Measurements from ENCODE around the gene SYS1.

The SYS1 gene

GRCh38 chr20:45362804-45363610 is at the start of gene SYS1:
SYS1 (plus strand) TSS chr20:45363156; CDS start chr20:45363532, 376 bp downstream.
- peak; percentile 99 for DNase-seq

GRCh38 chr20:45313943-45314342 is 49.0 kb upstream of the SYS1 start:
- DNase-seq = no peak

GRCh38 chr20:45315672-45316071 is 47.3 kb upstream of the SYS1 start:
- no peak for DNase-seq

- no peak for DNase-seq
These were observed 46.5 kb upstream of the SYS1 start for GRCh38 chr20:45316150-45317080.

- DNase-seq = no peak
These were observed 45.1 kb upstream of the SYS1 start for GRCh38 chr20:45317826-45318225.

GRCh38 chr20:45318386-45318939 is 44.5 kb upstream of the SYS1 start:
- no peak for DNase-seq

- no peak for DNase-seq
These were observed 44.0 kb upstream of the SYS1 start for GRCh38 chr20:45318948-45319347.

- no peak for DNase-seq
These were observed 41.9 kb upstream of the SYS1 start for GRCh38 chr20:45320948-45321595.

- DNase-seq = no peak
These were observed 40.0 kb upstream of the SYS1 start for GRCh38 chr20:45322952-45323383.

- no peak for DNase-seq
These were observed 39.2 kb upstream of the SYS1 start for GRCh38 chr20:45323731-45324130.

GRCh38 chr20:45325371-45325770 is 37.6 kb upstream of the SYS1 start:
- DNase-seq = no peak

- no peak for DNase-seq
These were observed 34.5 kb upstream of the SYS1 start for GRCh38 chr20:45328451-45328850.

GRCh38 chr20:45329497-45330319 is 33.2 kb upstream of the SYS1 start:
- no peak for DNase-seq

GRCh38 chr20:45330476-45330875 is 32.5 kb upstream of the SYS1 start:
- DNase-seq = no peak

GRCh38 chr20:45336530-45337366 is 26.2 kb upstream of the SYS1 start:
- DNase-seq = no peak

GRCh38 chr20:45337367-45338120 is 25.4 kb upstream of the SYS1 start:
- no peak for DNase-seq

- DNase-seq = no peak
These were observed 24.6 kb upstream of the SYS1 start for GRCh38 chr20:45338121-45339030.

GRCh38 chr20:45339084-45339483 is 23.9 kb upstream of the SYS1 start:
- DNase-seq = no peak

- DNase-seq = no peak
These were observed 23.2 kb upstream of the SYS1 start for GRCh38 chr20:45339799-45340198.
